ENCODE measurements around the gene RNLS. TPM values are rescaled to one million over a fixed set of nuclear protein-coding genes. Genes with fewer than 3 reads are reported as not detected.

RNLS gene
- total RNA-seq, 3 donors from 2014 or later (not counting 1 experiment from before 2014, with no cell fraction given), result 4.0 to 6.8 (median 4.4) TPM

DNA sequence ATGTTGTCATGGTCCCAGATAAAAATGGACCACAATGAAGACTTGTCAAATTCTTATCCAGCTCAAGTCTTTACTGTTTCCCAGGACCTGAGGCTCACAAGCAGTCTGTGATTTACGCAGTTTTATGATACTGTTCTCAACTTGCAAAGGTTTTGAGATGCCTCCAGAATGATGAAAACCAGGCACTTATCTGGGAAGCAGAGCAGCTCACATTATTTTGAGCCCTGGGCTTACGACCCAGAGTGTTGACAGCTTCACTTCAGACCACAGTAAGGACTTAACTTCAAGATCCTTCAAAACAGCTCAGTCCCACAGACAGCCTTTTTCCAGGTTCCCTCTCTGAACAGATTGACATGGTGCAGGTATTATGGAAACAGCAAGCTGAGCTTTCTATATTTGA, 236.1 kb downstream of the RNLS start:
- H3K9me3 Mint-ChIP-seq, result no peaks in the 10 kb centered on the region
- Histone ChIP-seq H3K27ac (ENCODE audit: low read length) (no peak overlapping the region), H3K4me1 (ENCODE audit: control insufficient read depth, insufficient read depth, low read length) (no peaks in the 10 kb centered on the region), H3K9me3 (ENCODE audit: control insufficient read depth, insufficient read depth, low read length) (no peaks in the 10 kb centered on the region), H3K27me3 (ENCODE audit: control insufficient read depth, insufficient read depth, low read length) (no peaks in the 10 kb centered on the region), H3K4me3 (ENCODE audit: low read length) (no peak overlapping the region), H3K36me3 (ENCODE audit: control insufficient read depth, insufficient read depth, low read length) (no peaks in the 10 kb centered on the region)
- WGBS (ENCODE audit: insufficient coverage), result 94% methylated on average over 2 of the region's 2 CpGs
- H3K4me3 Mint-ChIP-seq, result no peak overlapping the region
- no peak for DNase-seq
- no peak overlapping the region for H3K27ac Mint-ChIP-seq
- H3K4me1 Mint-ChIP-seq, result no peaks in the 10 kb centered on the region
- ATAC-seq, result no peak
- no peaks in the 10 kb centered on the region for H3K36me3 Mint-ChIP-seq
- TF ChIP-seq, protein P1, sequence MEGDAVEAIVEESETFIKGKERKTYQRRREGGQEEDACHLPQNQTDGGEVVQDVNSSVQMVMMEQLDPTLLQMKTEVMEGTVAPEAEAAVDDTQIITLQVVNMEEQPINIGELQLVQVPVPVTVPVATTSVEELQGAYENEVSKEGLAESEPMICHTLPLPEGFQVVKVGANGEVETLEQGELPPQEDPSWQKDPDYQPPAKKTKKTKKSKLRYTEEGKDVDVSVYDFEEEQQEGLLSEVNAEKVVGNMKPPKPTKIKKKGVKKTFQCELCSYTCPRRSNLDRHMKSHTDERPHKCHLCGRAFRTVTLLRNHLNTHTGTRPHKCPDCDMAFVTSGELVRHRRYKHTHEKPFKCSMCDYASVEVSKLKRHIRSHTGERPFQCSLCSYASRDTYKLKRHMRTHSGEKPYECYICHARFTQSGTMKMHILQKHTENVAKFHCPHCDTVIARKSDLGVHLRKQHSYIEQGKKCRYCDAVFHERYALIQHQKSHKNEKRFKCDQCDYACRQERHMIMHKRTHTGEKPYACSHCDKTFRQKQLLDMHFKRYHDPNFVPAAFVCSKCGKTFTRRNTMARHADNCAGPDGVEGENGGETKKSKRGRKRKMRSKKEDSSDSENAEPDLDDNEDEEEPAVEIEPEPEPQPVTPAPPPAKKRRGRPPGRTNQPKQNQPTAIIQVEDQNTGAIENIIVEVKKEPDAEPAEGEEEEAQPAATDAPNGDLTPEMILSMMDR (IDR thresholded peaks at IDR 0.05), result no peak
- H3K27me3 Mint-ChIP-seq (ENCODE audit: low read depth in 2 of 2), result no peaks in the 10 kb centered on the region
- intact Hi-C loops (cut with micrococcal nuclease), result no loop called here

DNA sequence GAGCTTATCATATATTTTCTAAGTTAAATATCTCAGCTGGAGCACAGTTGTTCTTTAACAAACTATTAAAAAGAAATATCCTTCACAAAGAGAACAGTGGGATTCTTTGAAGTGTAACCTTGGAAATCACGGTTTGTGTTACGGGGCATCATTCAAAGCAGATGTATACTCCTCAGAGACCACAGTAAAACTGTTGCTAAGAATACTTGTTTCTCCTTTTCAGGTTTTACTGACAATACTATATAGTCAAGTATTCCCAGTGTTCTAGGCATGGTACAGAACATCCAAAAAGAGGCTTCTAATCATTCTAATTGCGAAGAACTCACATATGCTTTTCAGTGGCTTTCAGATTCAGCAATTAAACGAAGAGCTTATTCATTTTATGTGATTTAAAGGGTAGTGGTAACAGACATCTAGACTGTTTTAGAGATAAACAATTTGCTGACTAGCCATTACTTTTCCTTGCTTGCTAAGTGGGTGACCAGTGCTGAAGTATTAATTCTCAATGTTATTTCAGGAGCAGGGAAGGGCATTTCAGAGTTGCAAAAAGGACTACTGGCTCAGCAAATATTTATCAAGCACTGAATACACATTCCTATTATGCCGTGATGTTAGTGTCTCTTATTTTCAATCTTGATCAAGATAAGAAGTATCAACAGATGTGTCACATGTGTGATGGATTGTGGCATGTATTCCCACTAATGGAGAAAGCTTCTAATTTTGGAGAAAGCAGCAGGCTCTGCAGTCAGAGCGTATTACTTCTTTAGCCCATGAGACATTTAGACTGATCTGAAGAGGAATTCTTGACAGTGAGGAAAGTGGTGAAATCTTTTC, 236.8 kb downstream of the RNLS start:
- H3K36me3 ChIP-seq (ENCODE audit: control insufficient read depth, insufficient read depth, low read length), result no peaks in the 10 kb centered on the region
- TF ChIP-seq, protein P1 (IDR thresholded peaks at IDR 0.05), result no peak
- Mint-ChIP-seq H3K9me3 (no peaks in the 10 kb centered on the region), H3K27ac (no peak overlapping the region), H3K36me3 (no peaks in the 10 kb centered on the region), H3K4me3 (no peak overlapping the region), H3K27me3 (ENCODE audit: low read depth in 2 of 2) (no peaks in the 10 kb centered on the region), H3K4me1 (no peaks in the 10 kb centered on the region)
- H3K27ac ChIP-seq (ENCODE audit: low read length), result no peak overlapping the region
- H3K4me3 ChIP-seq (ENCODE audit: low read length), result no peak overlapping the region
- 89% methylated on average over 6 of the region's 6 CpGs for WGBS (ENCODE audit: insufficient coverage)
- intact Hi-C loops (cut with micrococcal nuclease), result no loop called here
- ATAC-seq (no peak), DNase-seq (no peak)
- H3K9me3 ChIP-seq (ENCODE audit: control insufficient read depth, insufficient read depth, low read length), result no peaks in the 10 kb centered on the region
- no peaks in the 10 kb centered on the region for H3K4me1 ChIP-seq (ENCODE audit: control insufficient read depth, insufficient read depth, low read length)
- H3K27me3 ChIP-seq (ENCODE audit: control insufficient read depth, insufficient read depth, low read length), result no peaks in the 10 kb centered on the region

DNA sequence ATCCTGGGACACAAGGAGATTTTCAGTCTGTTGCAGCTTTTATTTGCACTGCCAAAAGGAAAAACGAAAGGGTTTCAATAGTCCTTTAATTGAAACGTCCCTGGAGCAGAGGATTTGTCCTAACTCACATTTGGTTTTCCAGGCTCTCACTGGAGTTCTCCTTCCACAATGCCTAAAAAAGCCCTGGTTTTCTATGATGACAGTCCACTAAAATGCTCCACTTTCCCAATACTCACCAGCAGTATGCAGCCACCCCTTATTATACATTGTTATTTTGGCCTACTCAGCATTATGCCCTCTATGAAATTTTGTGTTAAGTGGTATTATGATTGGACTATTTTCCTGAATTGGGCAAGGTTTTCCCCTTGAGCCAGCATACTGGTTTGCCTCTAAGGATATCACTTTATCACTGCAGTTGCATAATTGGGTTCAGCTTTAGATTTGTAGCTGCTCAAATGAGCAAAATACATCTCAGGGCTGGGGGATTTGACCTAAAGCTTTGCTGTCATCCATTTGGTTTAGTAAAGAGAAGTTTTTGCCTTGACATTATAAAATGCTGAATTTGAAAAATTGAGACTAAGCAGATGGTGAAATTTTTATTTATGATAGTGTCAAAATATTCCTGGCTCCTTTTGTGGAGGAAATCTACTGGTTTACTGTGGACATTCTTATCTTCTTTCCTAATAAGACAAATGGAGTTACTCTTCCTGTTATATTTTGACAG, 239.2 kb downstream of the RNLS start:
- H3K4me1 ChIP-seq (ENCODE audit: control insufficient read depth, insufficient read depth, low read length), result no peaks in the 10 kb centered on the region
- WGBS (ENCODE audit: insufficient coverage), result 95% methylated on average over 2 of the region's 2 CpGs
- Mint-ChIP-seq H3K27me3 (ENCODE audit: low read depth in 2 of 2) (no peaks in the 10 kb centered on the region), H3K9me3 (no peaks in the 10 kb centered on the region), H3K4me1 (no peaks in the 10 kb centered on the region), H3K36me3 (no peaks in the 10 kb centered on the region), H3K4me3 (no peak overlapping the region), H3K27ac (no peak overlapping the region)
- ATAC-seq (no peak), DNase-seq (no peak)
- no peaks in the 10 kb centered on the region for H3K27me3 ChIP-seq (ENCODE audit: control insufficient read depth, insufficient read depth, low read length)
- no peaks in the 10 kb centered on the region for H3K9me3 ChIP-seq (ENCODE audit: control insufficient read depth, insufficient read depth, low read length)
- no peaks in the 10 kb centered on the region for H3K36me3 ChIP-seq (ENCODE audit: control insufficient read depth, insufficient read depth, low read length)
- no peak overlapping the region for H3K27ac ChIP-seq (ENCODE audit: low read length)
- no peak overlapping the region for H3K4me3 ChIP-seq (ENCODE audit: low read length)
- intact Hi-C loops (cut with micrococcal nuclease), result no loop called here
- TF ChIP-seq, protein P1 (IDR thresholded peaks at IDR 0.05), result no peak
